HEK293 (cell line): ENCODE results near the gene ABTB2.
A peak's percentile ranks its signal among the peaks of the same experiment; 100 is the strongest.

ENCODE experiments used
- CTCF ChIA-PET: fragments of 350-600 bp; formaldehyde crosslinking; extraction: SDS; loops from one replicate; lab custom pipeline; 2021; ENCODE audit warnings: antibody characterized with exemption; lab: Yijun Ruan, JAX
- POLR2A ChIA-PET: fragments of 300-600 bp; formaldehyde crosslinking; extraction: SDS; loops from one replicate; lab custom pipeline; 2020; ENCODE audit warnings: antibody characterized with exemption, inconsistent platforms; lab: Yijun Ruan, JAX
- H3K27ac ChIP-seq: fragments of 200-500 bp; sonication (Bioruptor generic); 2 replicates; pipeline ENCODE4 v1.5.1; 2014; ENCODE audit warnings: low read depth, low read length, control low read depth, inconsistent platforms; ENCODE audit errors: extremely low read depth
- H3K36me3 ChIP-seq, 2 experiments: fragments of 200-500 bp in 1 of 2; sonication (Bioruptor generic) in 1 of 2; 1 replicate in 1 of 2; 2 replicates in 1 of 2; pipeline ENCODE4 v1.5.1; 2014 to 2017; ENCODE audit warnings: inconsistent platforms in 2 of 2, low read length in 2 of 2; ENCODE audit not compliant: control insufficient read depth in 2 of 2, insufficient read depth in 1 of 2
- H3K4me1 ChIP-seq: fragments of 200-500 bp; sonication (Bioruptor generic); 2 replicates; pipeline ENCODE4 v1.5.1; 2014; ENCODE audit warnings: mild to moderate bottlenecking, low read length, inconsistent platforms; ENCODE audit not compliant: control insufficient read depth, insufficient read depth
- H3K4me3 ChIP-seq: 2 replicates; pipeline ENCODE4 v1.5.1; 2011; ENCODE audit warnings: low read depth, mild to moderate bottlenecking, control low read depth, low read length, moderate library complexity
- H3K9me3 ChIP-seq: fragments of 200-500 bp; sonication (Bioruptor generic); 2 replicates; pipeline ENCODE4 v1.5.1; 2014; ENCODE audit warnings: low read depth, low read length, inconsistent platforms; ENCODE audit not compliant: control insufficient read depth, insufficient read depth
- BCL11B ChIP-seq: fragments of 450-650 bp; formaldehyde crosslinking; IDR thresholded peaks from 2 replicates; pipeline ENCODE4 v1.5.1; 2016; ENCODE audit warnings: low read depth, missing biosample characterization, missing genetic modification characterization
- GLIS1 ChIP-seq: fragments of 450-650 bp; formaldehyde crosslinking; IDR thresholded peaks from 2 replicates; pipeline ENCODE4 v1.5.1; 2016; ENCODE audit warnings: missing biosample characterization, missing genetic modification characterization
- GLIS2 ChIP-seq: fragments of 450-650 bp; formaldehyde crosslinking; IDR thresholded peaks from 2 replicates; pipeline ENCODE4 v1.5.1; 2016; ENCODE audit warnings: missing biosample characterization, missing genetic modification characterization
- HOXC10 ChIP-seq: sonication (generic); formaldehyde crosslinking; IDR thresholded peaks from 2 replicates; pipeline ENCODE4 v1.8.1; 2023; ENCODE audit warnings: mild to moderate bottlenecking, missing genetic modification reagents
- PATZ1 ChIP-seq: fragments of 450-650 bp; formaldehyde crosslinking; IDR thresholded peaks from 2 replicates; pipeline ENCODE4 v1.5.1; 2016; ENCODE audit warnings: missing biosample characterization, missing genetic modification characterization
- ZBTB21 ChIP-seq: fragments of 450-650 bp; formaldehyde crosslinking; IDR thresholded peaks from 2 replicates; pipeline ENCODE4 v1.5.1; 2017; ENCODE audit warnings: missing biosample characterization, missing genetic modification characterization
- ZBTB6 ChIP-seq: fragments of 450-650 bp; formaldehyde crosslinking; IDR thresholded peaks from 2 replicates; pipeline ENCODE4 v1.5.1; 2017; ENCODE audit warnings: missing biosample characterization, missing genetic modification characterization
- ZFP37 ChIP-seq: fragments of 450-650 bp; formaldehyde crosslinking; IDR thresholded peaks from 2 replicates; pipeline ENCODE4 v1.5.1; 2016; ENCODE audit warnings: missing biosample characterization, missing genetic modification characterization
- ZNF175 ChIP-seq: fragments of 450-650 bp; formaldehyde crosslinking; IDR thresholded peaks from 2 replicates; pipeline ENCODE4 v1.5.1; 2016; ENCODE audit warnings: missing biosample characterization, missing genetic modification characterization
- ZNF202 ChIP-seq: fragments of 450-650 bp; formaldehyde crosslinking; IDR thresholded peaks from 2 replicates; pipeline ENCODE4 v1.5.1; 2016; ENCODE audit warnings: missing biosample characterization, missing genetic modification characterization, borderline replicate concordance
- ZNF239 ChIP-seq: fragments of 450-650 bp; formaldehyde crosslinking; IDR thresholded peaks from 2 replicates; pipeline ENCODE4 v1.5.1; 2016; ENCODE audit warnings: missing biosample characterization, missing genetic modification characterization
- ZNF266 ChIP-seq: fragments of 450-650 bp; formaldehyde crosslinking; IDR thresholded peaks from 2 replicates; pipeline ENCODE4 v1.5.1; 2016; ENCODE audit warnings: missing biosample characterization, missing genetic modification characterization, low read depth
- ZNF394 ChIP-seq: fragments of 450-650 bp; formaldehyde crosslinking; IDR thresholded peaks from 2 replicates; pipeline ENCODE4 v1.5.1; 2016; ENCODE audit warnings: missing biosample characterization, missing genetic modification characterization, mild to moderate bottlenecking, moderate library complexity, borderline replicate concordance
- ZNF416 ChIP-seq: fragments of 450-650 bp; formaldehyde crosslinking; IDR thresholded peaks from 2 replicates; pipeline ENCODE4 v1.5.1; 2016; ENCODE audit warnings: missing biosample characterization, missing genetic modification characterization
- ZNF423 ChIP-seq: fragments of 450-650 bp; formaldehyde crosslinking; IDR thresholded peaks from 2 replicates; pipeline ENCODE4 v1.5.1; 2016; ENCODE audit warnings: missing biosample characterization, missing genetic modification characterization
- ZNF426 ChIP-seq: fragments of 450-650 bp; formaldehyde crosslinking; IDR thresholded peaks from 2 replicates; pipeline ENCODE4 v1.5.1; 2017; ENCODE audit warnings: missing biosample characterization, missing genetic modification characterization, mild to moderate bottlenecking, inconsistent platforms, moderate library complexity
- ZNF433 ChIP-seq: fragments of 450-650 bp; formaldehyde crosslinking; IDR thresholded peaks from 2 replicates; pipeline ENCODE4 v1.5.1; 2016; ENCODE audit warnings: missing biosample characterization, missing genetic modification characterization, low read depth
- ZNF488 ChIP-seq: fragments of 450-650 bp; formaldehyde crosslinking; IDR thresholded peaks from 2 replicates; pipeline ENCODE4 v1.5.1; 2016; ENCODE audit warnings: missing biosample characterization, missing genetic modification characterization
- ZNF501 ChIP-seq: fragments of 450-650 bp; formaldehyde crosslinking; IDR thresholded peaks from 2 replicates; pipeline ENCODE4 v1.5.1; 2016; ENCODE audit warnings: missing biosample characterization, missing genetic modification characterization
- ZNF514 ChIP-seq: fragments of 450-650 bp; formaldehyde crosslinking; IDR thresholded peaks from 2 replicates; pipeline ENCODE4 v1.5.1; 2016; ENCODE audit warnings: missing biosample characterization, missing genetic modification characterization
- ZNF560 ChIP-seq: fragments of 450-650 bp; formaldehyde crosslinking; IDR thresholded peaks from 2 replicates; pipeline ENCODE4 v1.5.1; 2017; ENCODE audit warnings: missing biosample characterization, missing genetic modification characterization, borderline replicate concordance
- ZNF629 ChIP-seq: fragments of 450-650 bp; formaldehyde crosslinking; IDR thresholded peaks from 2 replicates; pipeline ENCODE4 v1.5.1; 2017; ENCODE audit warnings: missing biosample characterization, missing genetic modification characterization
- ZNF654 ChIP-seq: fragments of 450-650 bp; formaldehyde crosslinking; IDR thresholded peaks from 2 replicates; pipeline ENCODE4 v1.5.1; 2016; ENCODE audit warnings: low read depth, missing biosample characterization, missing genetic modification characterization
- ZNF658 ChIP-seq: fragments of 450-650 bp; formaldehyde crosslinking; IDR thresholded peaks from 2 replicates; pipeline ENCODE4; 2016; ENCODE audit warnings: missing biosample characterization, missing genetic modification characterization
- TF ChIP-seq, protein P1 (sequence below): fragments of 450-650 bp; formaldehyde crosslinking; IDR thresholded peaks from 2 replicates; pipeline ENCODE4 v1.5.1; 2016; ENCODE audit warnings: missing biosample characterization, missing genetic modification characterization
- TF ChIP-seq, protein P2 (sequence below): fragments of 450-650 bp; formaldehyde crosslinking; IDR thresholded peaks from 2 replicates; pipeline ENCODE4 v1.5.1; 2016; ENCODE audit warnings: missing biosample characterization, missing genetic modification characterization, low read depth

Gene ABTB2

GRCh38 chr11:34161812-34162492 is 195.9 kb downstream of the ABTB2 start:
- Histone ChIP-seq H3K4me1 (no peaks in the 10 kb centered on the region), H3K9me3 (no peaks in the 10 kb centered on the region), H3K36me3 (peaks cover 0 to 60% of the 10 kb centered on the region in 2 experiments; a peak in 2 of 3 replicates), H3K4me3 (no peak overlapping the region), H3K27ac (no peak overlapping the region)
- CTCF ChIA-PET = interaction anchor here (0.5 to 1.8 kb wide), 3 partner anchors 12 to 329 kb away, joined by 3 to 6 read pairs (median 3); no protein-coding TSS in a partner anchor
- POLR2A ChIA-PET = no interaction called here
- TF ChIP-seq HOXC10 (CRISPR knock-in tag) = no peak
- TF ChIP-seq ZNF239 (tag by site-specific recombination) = no peak
- no peak for TF ChIP-seq ZNF654 (tag by site-specific recombination)
- no peak for TF ChIP-seq ZNF423
- no peak; the same call in 1 of the 2 replicates for TF ChIP-seq ZNF394 (tag by site-specific recombination)
- TF ChIP-seq ZNF488 = no peak
- no peak for TF ChIP-seq ZNF501 (tag by site-specific recombination)
- no peak for TF ChIP-seq GLIS2 (tag by site-specific recombination)
- no peak for TF ChIP-seq ZNF266 (tag by site-specific recombination)
- 0 out of 2 replicates have a peak, but pooled peaks have one; percentile 41 for TF ChIP-seq PATZ1 (tag by site-specific recombination)
- peak; percentile 56; the same call in 1 of the 2 replicates for TF ChIP-seq ZBTB21 (tag by site-specific recombination)
- no peak for TF ChIP-seq ZNF658
- TF ChIP-seq ZNF426 (tag by site-specific recombination) = no peak
- TF ChIP-seq, protein P1, sequence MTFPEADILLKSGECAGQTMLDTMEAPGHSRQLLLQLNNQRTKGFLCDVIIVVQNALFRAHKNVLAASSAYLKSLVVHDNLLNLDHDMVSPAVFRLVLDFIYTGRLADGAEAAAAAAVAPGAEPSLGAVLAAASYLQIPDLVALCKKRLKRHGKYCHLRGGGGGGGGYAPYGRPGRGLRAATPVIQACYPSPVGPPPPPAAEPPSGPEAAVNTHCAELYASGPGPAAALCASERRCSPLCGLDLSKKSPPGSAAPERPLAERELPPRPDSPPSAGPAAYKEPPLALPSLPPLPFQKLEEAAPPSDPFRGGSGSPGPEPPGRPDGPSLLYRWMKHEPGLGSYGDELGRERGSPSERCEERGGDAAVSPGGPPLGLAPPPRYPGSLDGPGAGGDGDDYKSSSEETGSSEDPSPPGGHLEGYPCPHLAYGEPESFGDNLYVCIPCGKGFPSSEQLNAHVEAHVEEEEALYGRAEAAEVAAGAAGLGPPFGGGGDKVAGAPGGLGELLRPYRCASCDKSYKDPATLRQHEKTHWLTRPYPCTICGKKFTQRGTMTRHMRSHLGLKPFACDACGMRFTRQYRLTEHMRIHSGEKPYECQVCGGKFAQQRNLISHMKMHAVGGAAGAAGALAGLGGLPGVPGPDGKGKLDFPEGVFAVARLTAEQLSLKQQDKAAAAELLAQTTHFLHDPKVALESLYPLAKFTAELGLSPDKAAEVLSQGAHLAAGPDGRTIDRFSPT (tag by site-specific recombination) = peak; percentile 56
- TF ChIP-seq ZNF514 (tag by site-specific recombination) = no peak
- no peak for TF ChIP-seq ZNF560 (tag by site-specific recombination)
- no peak for TF ChIP-seq ZNF433 (tag by site-specific recombination)
- peak; percentile 89 for TF ChIP-seq ZNF629 (tag by site-specific recombination)
- no peak for TF ChIP-seq ZBTB6 (tag by site-specific recombination)
- TF ChIP-seq ZFP37 (tag by site-specific recombination) = peak; percentile 31; the same call in 1 of the 2 replicates
- TF ChIP-seq, protein P2, sequence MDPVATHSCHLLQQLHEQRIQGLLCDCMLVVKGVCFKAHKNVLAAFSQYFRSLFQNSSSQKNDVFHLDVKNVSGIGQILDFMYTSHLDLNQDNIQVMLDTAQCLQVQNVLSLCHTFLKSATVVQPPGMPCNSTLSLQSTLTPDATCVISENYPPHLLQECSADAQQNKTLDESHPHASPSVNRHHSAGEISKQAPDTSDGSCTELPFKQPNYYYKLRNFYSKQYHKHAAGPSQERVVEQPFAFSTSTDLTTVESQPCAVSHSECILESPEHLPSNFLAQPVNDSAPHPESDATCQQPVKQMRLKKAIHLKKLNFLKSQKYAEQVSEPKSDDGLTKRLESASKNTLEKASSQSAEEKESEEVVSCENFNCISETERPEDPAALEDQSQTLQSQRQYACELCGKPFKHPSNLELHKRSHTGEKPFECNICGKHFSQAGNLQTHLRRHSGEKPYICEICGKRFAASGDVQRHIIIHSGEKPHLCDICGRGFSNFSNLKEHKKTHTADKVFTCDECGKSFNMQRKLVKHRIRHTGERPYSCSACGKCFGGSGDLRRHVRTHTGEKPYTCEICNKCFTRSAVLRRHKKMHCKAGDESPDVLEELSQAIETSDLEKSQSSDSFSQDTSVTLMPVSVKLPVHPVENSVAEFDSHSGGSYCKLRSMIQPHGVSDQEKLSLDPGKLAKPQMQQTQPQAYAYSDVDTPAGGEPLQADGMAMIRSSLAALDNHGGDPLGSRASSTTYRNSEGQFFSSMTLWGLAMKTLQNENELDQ (tag by site-specific recombination) = no peak
- no peak for TF ChIP-seq BCL11B (tag by site-specific recombination)
- TF ChIP-seq ZNF175 (tag by site-specific recombination) = no peak
- no peak for TF ChIP-seq ZNF202 (tag by site-specific recombination)
- 0 out of 2 replicates have a peak, but pooled peaks have one; percentile 8 for TF ChIP-seq GLIS1 (tag by site-specific recombination)
- TF ChIP-seq ZNF416 = no peak
